Fibroblast of lung (primary cell): ENCODE data around the gene ZFYVE27. TPM values are rescaled to one million over a fixed set of nuclear protein-coding genes. Genes with fewer than 3 reads are reported as not detected.

Experiments
- DNase-seq, 2 donors: peaks; one replicate each; pipeline versions ENCODE4 v3.0.0 to v3.0.0-alpha.2; 2010; ENCODE audit warnings: low read depth in 2 of 2
- H2AFZ ChIP-seq: 2 replicates; pipeline ENCODE4 v1.5.1; 2012; ENCODE audit warnings: low read length, control low read depth, inconsistent platforms
- H3K27ac ChIP-seq: 2 replicates; pipeline ENCODE4 v1.5.1; 2011; ENCODE audit warnings: low read length, control low read depth; ENCODE audit not compliant: insufficient read depth
- H3K27me3 ChIP-seq: 2 replicates; pipeline ENCODE4 v1.5.1; 2011; ENCODE audit warnings: mild to moderate bottlenecking, low read length; ENCODE audit not compliant: control insufficient read depth, insufficient read depth
- H3K36me3 ChIP-seq: 2 replicates; pipeline ENCODE4 v1.5.1; 2011; ENCODE audit warnings: low read length; ENCODE audit not compliant: control insufficient read depth, insufficient read depth
- H3K4me1 ChIP-seq: 2 replicates; pipeline ENCODE4 v1.5.1; 2011; ENCODE audit warnings: low read length; ENCODE audit not compliant: control insufficient read depth, insufficient read depth; ENCODE audit errors: extremely low read depth
- H3K4me2 ChIP-seq: 2 replicates; pipeline ENCODE4 v1.5.1; 2011; ENCODE audit warnings: low read length, control low read depth; ENCODE audit not compliant: insufficient read depth; ENCODE audit errors: extremely low read depth
- H3K4me3 ChIP-seq, 4 experiments: fragments of 200-600 bp in 1 of 4; sonication (generic) in 1 of 4; replicated peaks in 1 of 4; 2 replicates each; pipeline ENCODE4 v1.5.1; 2011 to 2016; ENCODE audit warnings: low read length in 4 of 4, low read depth in 3 of 4, mild to moderate bottlenecking in 3 of 4, control low read depth in 2 of 4, inconsistent platforms in 1 of 4, mixed read lengths in 1 of 4; ENCODE audit not compliant: insufficient read depth in 1 of 4; ENCODE audit errors: control extremely low read depth in 1 of 4
- H3K79me2 ChIP-seq: 2 replicates; pipeline ENCODE4 v1.5.1; 2012; ENCODE audit warnings: mild to moderate bottlenecking, low read length, inconsistent platforms; ENCODE audit not compliant: control insufficient read depth, insufficient read depth
- H3K9ac ChIP-seq: 2 replicates; pipeline ENCODE4 v1.5.1; 2011; ENCODE audit warnings: mild to moderate bottlenecking, low read length, control low read depth; ENCODE audit not compliant: insufficient read depth
- H3K9me3 ChIP-seq: 2 replicates; pipeline ENCODE4 v1.5.1; 2012; ENCODE audit warnings: low read depth, low read length; ENCODE audit not compliant: control insufficient read depth, insufficient read depth
- H4K20me1 ChIP-seq: 2 replicates; pipeline ENCODE4 v1.5.1; 2011; ENCODE audit warnings: low read length; ENCODE audit not compliant: control insufficient read depth, insufficient read depth; ENCODE audit errors: extremely low read depth
- CTCF ChIP-seq, 2 donors: IDR thresholded peaks in 1 of 2; conservative IDR thresholded peaks in 1 of 2; 1 replicate in 1 of 2; 2 replicates in 1 of 2; pipeline ENCODE4 v1.5.1; 2011 to 2012; ENCODE audit warnings: low read length in 2 of 2, control low read depth in 1 of 2, inconsistent platforms in 1 of 2, low read depth in 1 of 2, mild to moderate bottlenecking in 1 of 2
- EZH2 ChIP-seq: IDR thresholded peaks from 2 replicates; pipeline ENCODE4 v1.5.1; 2012; ENCODE audit warnings: low read length, control low read depth, mild to moderate bottlenecking; ENCODE audit errors: missing control alignments
- polyA plus RNA-seq, 2 donors: library from polyadenylated mRNA; depleted of rRNA in 1 of 2; stranded (reverse) in 1 of 2; unstranded in 1 of 2; fragments of >200 nt; gene quantifications; 2 replicates each; pipeline ENCODE4 v1.2.1, GENCODE V29; 2011 to 2012; ENCODE audit warnings: missing spikeins in 1 of 2
- total RNA-seq: library from RNA; depleted of rRNA; stranded (reverse); fragments of >200 nt; gene quantifications from 2 replicates; pipeline ENCODE4 v1.2.1, GENCODE V29; 2014

Gene ZFYVE27
- total and polyA plus RNA-seq, 2 donors (not counting 1 experiment from before 2014, with no cell fraction given) = 8.3 to 22.1 TPM

- peaks cover 12% of the 10 kb centered on the region for H3K27me3 ChIP-seq
- no peaks in the 10 kb centered on the region for H3K4me1 ChIP-seq
Observed at GRCh38 chr10:97779492-97779891, 42.6 kb downstream of the ZFYVE27 start.

DNA sequence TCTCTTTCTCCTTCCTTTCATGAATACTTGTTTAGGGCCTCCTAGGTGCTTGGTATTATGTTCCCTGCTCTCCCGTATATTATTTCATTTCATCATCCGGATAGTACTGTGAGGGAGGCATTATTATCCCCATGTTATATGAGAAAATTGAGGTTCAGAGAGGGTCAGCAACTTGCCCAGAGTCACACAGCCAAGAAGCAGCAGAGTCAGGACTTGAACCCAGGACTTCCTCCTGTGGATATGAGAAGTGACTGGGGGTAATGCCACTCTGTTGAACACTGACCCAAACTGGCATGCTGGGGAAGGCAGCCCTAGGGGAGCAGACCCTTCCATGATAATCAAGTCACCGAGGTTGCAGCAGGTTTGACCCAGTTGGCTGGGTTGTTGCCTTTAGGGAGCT, 43.0 kb downstream of the ZFYVE27 start:
- Histone ChIP-seq H4K20me1 (no peaks in the 10 kb centered on the region), H3K4me3 (no peak overlapping the region), H3K4me2 (no peak overlapping the region), H3K9me3 (no peaks in the 10 kb centered on the region), H3K27me3 (peaks cover 8% of the 10 kb centered on the region), H3K9ac (no peak overlapping the region), H3K27ac (no peak overlapping the region), H3K79me2 (no peaks in the 10 kb centered on the region), H2AFZ (no peak overlapping the region), H3K4me1 (no peaks in the 10 kb centered on the region), H3K36me3 (no peaks in the 10 kb centered on the region)
- DNase-seq = no peak
- TF ChIP-seq EZH2 (no peak), CTCF (conservative IDR thresholded peaks at IDR 0.05 in 1 of 2, IDR thresholded peaks at IDR 0.05 in 1 of 2; ENCODE audit: low read depth in 1 of 2, low read length in 2 of 2) (no peak)

More at GRCh38 chr10:97779492-97779891, 42.6 kb downstream of the ZFYVE27 start:
- Histone ChIP-seq H3K79me2 (no peaks in the 10 kb centered on the region), H3K9me3 (no peaks in the 10 kb centered on the region), H3K9ac (no peak overlapping the region), H4K20me1 (no peaks in the 10 kb centered on the region), H3K4me2 (no peak overlapping the region), H3K36me3 (no peaks in the 10 kb centered on the region), H3K4me3 (no peak overlapping the region), H2AFZ (no peak overlapping the region), H3K27ac (no peak overlapping the region)
- no peak for DNase-seq
- TF ChIP-seq CTCF (conservative IDR thresholded peaks at IDR 0.05 in 1 of 2, IDR thresholded peaks at IDR 0.05 in 1 of 2; ENCODE audit: low read depth in 1 of 2, low read length in 2 of 2) (no peak), EZH2 (no peak)

GRCh38 chr10:97780841-97781617, 44.1 kb downstream of the ZFYVE27 start:
- H3K36me3 ChIP-seq = no peaks in the 10 kb centered on the region
- DNase-seq = no peak

More at GRCh38 chr10:97780841-97781617, 44.1 kb downstream of the ZFYVE27 start:
- H3K27me3 ChIP-seq = peaks cover 5% of the 10 kb centered on the region
- no peak overlapping the region for H3K9ac ChIP-seq
- no peaks in the 10 kb centered on the region for H4K20me1 ChIP-seq
- no peak for TF ChIP-seq EZH2
- no peak for TF ChIP-seq CTCF (conservative IDR thresholded peaks at IDR 0.05 in 1 of 2, IDR thresholded peaks at IDR 0.05 in 1 of 2; ENCODE audit: low read depth in 1 of 2, low read length in 2 of 2)
- H3K27ac ChIP-seq = no peak overlapping the region
- no peak overlapping the region for H3K4me3 ChIP-seq
- H3K9me3 ChIP-seq = no peaks in the 10 kb centered on the region
- H3K4me1 ChIP-seq = no peaks in the 10 kb centered on the region
- no peak overlapping the region for H3K4me2 ChIP-seq
- H3K79me2 ChIP-seq = no peaks in the 10 kb centered on the region
- H2AFZ ChIP-seq = no peak overlapping the region
